Measurements from ENCODE around the gene ANKZF1.
"Not testable (repeated sequence)": the region's sequence is repeated elsewhere in the genome, so short reads cannot be mapped to it uniquely, and the experiment has no call there.

The ANKZF1 gene

GRCh38 chr2:219254590-219255201, 25.1 kb downstream of the ANKZF1 start:
- DNase-seq = peak; percentile 27

- not testable (repeated sequence) for DNase-seq
Measured at GRCh38 chr2:219258942-219259341, 29.3 kb downstream of the ANKZF1 start.

GRCh38 chr2:219261024-219261855, 31.6 kb downstream of the ANKZF1 start:
- DNase-seq = no peak

- DNase-seq = no peak
Measured at GRCh38 chr2:219266232-219266631, 36.6 kb downstream of the ANKZF1 start.

- no peak for DNase-seq
Measured at GRCh38 chr2:219266886-219267285, 37.3 kb downstream of the ANKZF1 start.

GRCh38 chr2:219268294-219268693, 38.7 kb downstream of the ANKZF1 start:
- DNase-seq = no peak

- DNase-seq = no peak
Measured at GRCh38 chr2:219269362-219270054, 39.9 kb downstream of the ANKZF1 start.

GRCh38 chr2:219270055-219270372, 40.4 kb downstream of the ANKZF1 start:
- DNase-seq = no peak

- DNase-seq = no peak
Measured at GRCh38 chr2:219271021-219271420, 41.4 kb downstream of the ANKZF1 start.

- DNase-seq = no peak
Measured at GRCh38 chr2:219272356-219272755, 42.8 kb downstream of the ANKZF1 start.

GRCh38 chr2:219272995-219273394, 43.4 kb downstream of the ANKZF1 start:
- no peak for DNase-seq

- no peak for DNase-seq
Measured at GRCh38 chr2:219273937-219274336, 44.3 kb downstream of the ANKZF1 start.

GRCh38 chr2:219274361-219274921, 44.8 kb downstream of the ANKZF1 start:
- DNase-seq = no peak

GRCh38 chr2:219277703-219278654, 48.4 kb downstream of the ANKZF1 start:
- DNase-seq = peak; percentile 70

GRCh38 chr2:219278655-219279150, 49.1 kb downstream of the ANKZF1 start:
- DNase-seq = no peak

GRCh38 chr2:219279151-219279915, 49.7 kb downstream of the ANKZF1 start, which contains the start of gene DNAJB2:
DNAJB2 (plus strand) TSS chr2:219279366; CDS start chr2:219279834, 468 bp downstream.
- DNase-seq = peak; percentile 98

- DNase-seq = no peak
Measured at GRCh38 chr2:219279916-219280516, 50.4 kb downstream of the ANKZF1 start.

- no peak for DNase-seq
Measured at GRCh38 chr2:219280651-219281050, 51.0 kb downstream of the ANKZF1 start.

- DNase-seq = no peak
Measured at GRCh38 chr2:219281588-219281987, 52.0 kb downstream of the ANKZF1 start.

- DNase-seq = no peak
Measured at GRCh38 chr2:219282375-219282774, 52.8 kb downstream of the ANKZF1 start.
